Left cardiac atrium (tissue), 4 donors: ENCODE results near the gene WWOX. TPM values are rescaled to one million over a fixed set of nuclear protein-coding genes. Genes with fewer than 3 reads are reported as not detected.
"Not testable (repeated sequence)": the region's sequence is repeated elsewhere in the genome, so short reads cannot be mapped to it uniquely, and the experiment has no call there.

ENCODE experiments used
- ATAC-seq, 2 donors: fragments of 200-7000 bp; cut with Tn5 transposase; one replicate each; pipeline ENCODE4 v1.9.1; 2020; ENCODE audit warnings: mild to moderate bottlenecking in 2 of 2, moderate library complexity in 2 of 2
- DNase-seq: peaks from one replicate; pipeline ENCODE4 v3.0.0-alpha.2; 2020
- intact Hi-C, 2 donors: fragments of 100-400 bp; cut with DNase I; formaldehyde crosslinking; loops; one replicate each; pipeline versions ENCODE4 v1.14.1 to v1.15.1; 2022 to 2023
- total RNA-seq, 2 donors: library from RNA; stranded (reverse); fragmentation: NEBNext Ultra II Directional; extraction: Animal tissue kit (Norgen Biotek cat#: 25700); gene quantifications; one replicate each; pipeline ENCODE4 v1.2.1, GENCODE V29; 2021
- donor health status: DM: no; HTN: yes; CAD: no.
- donor health status: DM: no; HTN: yes; CAD: no; lungs with severe emphysema.
- donor health status: DM: yes; HTN: yes; CAD: no.
- donor health status: Dilated cardiomyopathy.

WWOX gene
- total RNA-seq, 2 donors from 2014 or later = 7.6 to 8.6 TPM

GRCh38 chr16:78510496-78510895 lies 411.0 kb downstream of the WWOX start:
- ATAC-seq = no peak
- no peak for DNase-seq
- intact Hi-C loops = no loop called here

DNA sequence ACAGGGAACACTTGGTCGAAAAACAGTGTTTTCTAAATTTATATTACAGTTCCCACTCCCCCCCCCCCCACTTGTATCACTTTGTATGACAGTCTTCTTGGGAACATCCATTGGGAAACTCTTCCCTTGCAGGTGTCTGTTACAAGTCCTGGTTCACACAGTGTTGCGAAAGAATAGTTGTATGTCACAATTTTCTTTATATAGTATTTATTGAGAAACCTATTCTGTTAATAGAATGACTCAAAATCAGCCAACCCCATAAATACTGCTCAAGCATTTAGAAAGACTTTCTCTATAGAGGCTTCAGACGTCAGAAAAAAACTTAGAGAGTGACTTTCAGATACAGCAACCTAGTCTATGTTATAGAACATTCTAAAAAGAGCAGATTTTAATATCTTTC lies 414.4 kb downstream of the WWOX start:
- DNase-seq (no peak), ATAC-seq (no peak)
- intact Hi-C loops = no loop called here

DNA sequence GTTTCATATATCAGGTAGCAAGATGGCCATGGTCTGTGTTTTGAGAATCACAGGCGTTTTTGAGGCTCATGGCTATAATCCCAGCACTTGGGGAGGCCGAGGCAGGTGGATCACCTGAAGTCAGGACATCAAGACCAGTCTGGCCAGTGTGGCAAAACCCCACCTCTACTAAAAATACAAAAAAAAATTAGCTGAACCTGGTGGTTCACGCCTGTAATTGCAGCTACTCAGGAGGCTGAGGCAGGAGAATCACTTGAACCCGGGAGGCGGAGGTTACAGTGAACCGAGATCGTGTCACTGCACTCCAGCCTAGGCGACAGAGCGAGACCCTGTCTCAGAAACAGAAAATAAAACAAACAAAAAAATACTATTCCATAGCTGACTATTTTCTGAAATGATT lies 415.4 kb downstream of the WWOX start:
- intact Hi-C loops, ATAC-seq, DNase-seq: not testable (repeated sequence)

DNA sequence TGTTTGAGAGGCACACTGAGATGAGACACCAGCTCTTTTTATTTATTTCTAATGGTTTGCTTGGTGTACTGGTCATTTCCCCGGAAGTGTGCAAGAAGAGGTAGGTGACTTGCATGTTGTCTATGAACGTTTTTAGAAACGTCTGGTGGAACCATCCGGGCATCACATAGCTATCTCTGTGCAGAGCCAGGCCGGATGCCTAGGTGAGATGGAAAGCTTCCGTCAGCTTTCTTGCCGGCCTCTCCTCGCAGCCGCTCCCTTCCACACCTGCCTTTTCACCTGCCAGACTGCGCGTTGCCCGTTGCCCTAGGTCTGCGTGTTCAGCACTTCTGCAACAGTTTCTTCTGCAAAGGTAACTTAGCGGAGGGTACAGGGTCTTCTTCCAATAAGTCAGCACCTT lies 416.0 kb downstream of the WWOX start:
- intact Hi-C loops = no loop called here
- ATAC-seq (no peak), DNase-seq (no peak)

GRCh38 chr16:78516006-78516736 lies 416.7 kb downstream of the WWOX start:
- ATAC-seq = no peak
- intact Hi-C loops = no loop called here

GRCh38 chr16:78519896-78520295 lies 420.4 kb downstream of the WWOX start:
- no peak for DNase-seq
- intact Hi-C loops = no loop called here
- ATAC-seq = no peak

More at GRCh38 chr16:78516006-78516736, 416.7 kb downstream of the WWOX start:
- no peak for DNase-seq

GRCh38 chr16:78520470-78520869 lies 421.0 kb downstream of the WWOX start:
- ATAC-seq (no peak), DNase-seq (no peak)
- intact Hi-C loops = no loop called here

DNA sequence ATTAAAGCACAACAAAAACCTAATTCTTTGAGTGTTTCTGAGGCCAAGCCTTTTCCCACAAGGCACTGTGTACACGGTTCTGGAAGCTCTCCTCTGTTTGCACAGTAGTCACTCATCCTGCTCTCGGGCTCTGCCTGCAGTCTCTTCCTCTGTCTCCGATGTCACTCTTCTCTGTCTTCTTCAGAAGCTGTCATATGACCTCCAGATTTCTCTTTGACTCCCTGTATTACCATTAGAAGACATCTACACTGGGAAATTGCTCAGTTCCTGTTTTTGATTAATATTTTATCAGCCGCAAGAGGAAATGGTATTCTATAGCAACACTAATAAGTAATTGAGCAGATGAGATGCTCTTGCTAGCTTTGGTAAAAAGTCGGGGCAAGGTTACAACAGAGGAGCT lies 422.9 kb downstream of the WWOX start:
- intact Hi-C loops = no loop called here
- DNase-seq (no peak), ATAC-seq (no peak)

DNA sequence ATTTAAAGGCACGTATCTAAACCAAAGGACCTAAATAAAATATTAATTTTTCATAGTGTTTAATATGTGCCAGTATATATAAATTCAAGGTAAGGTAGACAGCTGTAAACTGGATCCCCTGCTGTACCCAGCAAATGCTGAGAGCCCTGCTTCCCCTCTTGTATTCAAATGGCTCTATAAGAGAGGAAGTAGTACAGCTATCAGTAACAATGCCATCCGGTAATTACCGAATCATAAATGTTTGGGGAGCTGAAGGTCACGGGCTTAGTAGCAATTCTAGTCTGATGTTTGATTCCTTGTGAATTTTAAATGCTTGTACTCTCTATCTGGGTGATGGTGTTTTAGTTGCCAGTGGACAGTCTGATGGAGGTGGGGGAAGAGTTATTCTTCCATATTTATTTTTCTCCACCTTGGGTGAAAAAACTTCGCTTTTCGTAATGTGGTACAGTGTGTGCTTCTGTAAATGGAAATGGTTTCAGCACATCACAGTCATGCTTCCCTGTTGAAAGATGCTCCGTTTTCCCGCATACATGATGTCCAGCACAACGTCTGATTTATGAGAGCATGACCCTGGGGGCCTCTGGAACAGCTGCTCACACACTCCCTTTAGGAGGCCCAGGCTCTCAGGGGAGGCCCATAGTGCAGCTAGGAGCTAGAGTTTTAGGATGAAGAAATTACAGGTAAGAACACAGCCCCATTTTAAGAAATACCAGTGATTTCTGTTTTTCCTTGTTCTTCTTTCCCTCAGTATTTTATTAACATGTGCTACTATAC lies 423.9 kb downstream of the WWOX start:
- intact Hi-C loops = no loop called here
- DNase-seq = no peak
- ATAC-seq = no peak

DNA sequence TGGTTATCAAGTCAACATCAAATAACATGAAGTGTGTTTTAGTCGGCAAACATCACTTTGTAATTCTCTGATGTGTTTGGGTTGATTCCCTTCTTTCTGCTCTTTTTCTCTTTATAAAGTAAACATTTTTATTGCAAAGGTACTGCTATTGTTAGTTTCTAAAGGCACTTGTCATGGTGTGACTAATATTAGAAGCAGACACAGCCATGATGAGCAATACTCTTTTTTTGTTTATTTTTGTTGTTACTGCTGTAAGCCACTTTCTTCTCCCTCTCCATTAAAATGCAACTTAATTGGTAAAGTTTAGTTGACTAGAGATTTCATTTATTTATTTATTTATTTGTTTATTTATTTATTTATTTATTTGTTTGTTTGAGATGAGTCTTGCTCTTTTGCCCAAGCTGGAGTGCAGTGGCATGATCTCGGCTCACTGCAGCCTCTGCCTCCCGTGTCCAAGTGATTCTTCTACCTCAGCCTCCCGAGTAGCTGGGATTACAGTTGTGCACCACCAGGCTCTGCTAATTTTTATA lies 424.7 kb downstream of the WWOX start:
- intact Hi-C loops = no loop called here
- ATAC-seq (no peak), DNase-seq (no peak)

DNA sequence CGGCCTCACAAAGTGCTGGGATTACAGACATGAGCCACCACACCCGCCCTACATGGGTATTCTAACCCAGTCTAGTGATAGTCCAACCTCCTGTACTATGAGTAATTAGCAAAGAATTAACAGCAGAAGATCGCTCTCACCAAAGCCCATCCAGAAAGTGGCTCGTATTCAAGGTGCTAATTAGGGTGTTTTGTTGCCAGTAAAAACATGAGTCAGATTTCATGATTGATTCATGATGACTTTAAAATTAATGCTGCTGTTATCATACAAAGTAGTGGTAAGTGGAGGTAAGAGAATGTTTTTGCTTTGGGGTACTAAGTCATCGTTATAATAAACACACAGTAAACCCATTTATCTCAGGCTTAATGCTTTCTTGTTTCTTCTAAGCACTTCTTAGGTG lies 428.8 kb downstream of the WWOX start:
- no peak for DNase-seq
- intact Hi-C loops = no loop called here
- ATAC-seq = peak in 1 of 2 donors; percentile 47

- ATAC-seq (no peak), DNase-seq (no peak)
- intact Hi-C loops = no loop called here
These were observed 430.4 kb downstream of the WWOX start for GRCh38 chr16:78529881-78530280.

- ATAC-seq (no peak), DNase-seq (no peak)
These were observed 430.8 kb downstream of the WWOX start for GRCh38 chr16:78530283-78530682.

GRCh38 chr16:78535098-78535497 lies 435.6 kb downstream of the WWOX start:
- DNase-seq (no peak), ATAC-seq (no peak)
- intact Hi-C loops = no loop called here

More at GRCh38 chr16:78530283-78530682, 430.8 kb downstream of the WWOX start:
- intact Hi-C loops = no loop called here

GRCh38 chr16:78537511-78537910 lies 438.1 kb downstream of the WWOX start:
- intact Hi-C loops = no loop called here
- no peak for ATAC-seq
- no peak for DNase-seq

DNA sequence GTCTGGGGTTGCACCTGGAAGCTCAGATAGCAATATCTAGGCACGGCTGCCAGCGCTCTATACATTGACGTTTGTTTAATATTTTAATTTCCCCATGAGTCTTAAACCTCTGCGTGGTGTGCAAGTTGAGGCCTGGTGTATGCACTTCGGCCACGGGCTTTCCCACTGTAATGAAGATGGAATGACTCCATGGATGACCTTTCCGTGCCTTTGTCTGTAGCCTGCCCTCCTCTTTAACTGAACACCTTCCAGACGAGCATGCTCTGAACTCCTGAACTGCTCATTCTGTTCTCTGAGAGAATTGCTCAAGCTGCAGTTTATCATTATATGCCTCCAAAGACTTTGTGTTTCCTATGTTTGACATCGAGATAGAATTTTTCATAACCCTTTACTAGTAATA lies 438.8 kb downstream of the WWOX start:
- ATAC-seq = no peak
- intact Hi-C loops = no loop called here

DNA sequence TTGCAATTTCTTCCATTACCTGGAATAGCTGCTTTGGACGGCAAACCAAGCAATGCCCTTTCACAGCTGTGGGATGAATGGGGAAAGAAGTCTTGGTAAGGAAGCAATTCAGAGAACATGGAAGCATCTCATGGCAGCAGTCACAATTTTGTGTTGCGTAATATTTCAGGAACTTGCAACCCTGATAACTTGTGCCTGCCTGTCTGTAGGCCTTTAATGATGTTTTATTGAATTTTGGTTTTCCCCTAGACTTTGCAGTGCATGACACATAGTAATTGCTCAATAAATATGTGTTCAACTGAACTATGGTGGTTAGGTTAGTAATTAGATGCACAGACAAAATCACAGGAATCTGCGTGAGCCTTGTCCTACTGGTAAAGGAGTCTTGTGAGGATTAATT lies 439.5 kb downstream of the WWOX start:
- ATAC-seq = no peak
- no peak for DNase-seq
- intact Hi-C loops = no loop called here

More for the DNA sequence above, 438.8 kb downstream of the WWOX start:
- no peak for DNase-seq

- no peak for DNase-seq
- intact Hi-C loops = no loop called here
- ATAC-seq = no peak
These were observed 443.0 kb downstream of the WWOX start for GRCh38 chr16:78542419-78542818.

DNA sequence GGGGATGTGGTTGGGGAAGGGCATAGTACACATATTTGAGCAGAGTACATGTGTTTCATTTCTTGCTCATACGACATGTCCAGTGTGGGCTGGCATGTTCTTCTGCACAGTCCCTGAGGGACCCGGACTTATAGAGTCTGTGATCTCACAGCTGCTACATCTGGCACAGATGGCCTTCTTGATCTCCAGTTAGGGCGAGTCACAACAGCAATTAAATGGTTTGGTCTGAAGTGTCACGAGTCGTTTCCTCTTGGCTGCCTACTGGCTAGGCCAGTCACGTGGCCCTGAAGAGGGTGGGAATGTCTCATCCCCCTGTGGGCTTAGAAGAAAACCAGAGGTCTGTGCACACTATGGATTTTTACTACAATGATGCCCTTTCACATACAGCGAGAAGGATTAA lies 443.6 kb downstream of the WWOX start:
- DNase-seq (no peak), ATAC-seq (peak in 1 of 2 donors; percentile 18)
- intact Hi-C loops = no loop called here

GRCh38 chr16:78549366-78549765 lies 449.9 kb downstream of the WWOX start:
- intact Hi-C loops = no loop called here
- DNase-seq = no peak
- ATAC-seq = no peak
